Neuronal stem cell (in vitro differentiated cells): ENCODE data around the gene PAQR6.

Source experiments
- DNase-seq: peaks from one replicate; pipeline ENCODE4 v3.0.0-alpha.2; 2013; ENCODE audit warnings: low spot score
- H2AFZ ChIP-seq: one replicate; pipeline ENCODE4 v1.6.1; 2013; ENCODE audit warnings: mild to moderate bottlenecking, low read length, inconsistent platforms
- H2AK5ac ChIP-seq: 2 replicates; pipeline ENCODE4 v1.6.1; 2013; ENCODE audit warnings: low read depth, mild to moderate bottlenecking, inconsistent platforms, low read length, moderate library complexity, mixed read lengths
- H2BK120ac ChIP-seq: 2 replicates; pipeline ENCODE4 v1.6.1; 2013; ENCODE audit warnings: low read depth, mild to moderate bottlenecking, inconsistent platforms, low read length, moderate library complexity, mixed read lengths
- H2BK12ac ChIP-seq: one replicate; pipeline ENCODE4 v1.6.1; 2013; ENCODE audit warnings: low read length, inconsistent platforms
- H2BK15ac ChIP-seq: 2 replicates; pipeline ENCODE4 v1.6.1; 2013; ENCODE audit warnings: mild to moderate bottlenecking, low read length, inconsistent platforms, mixed read lengths
- H2BK5ac ChIP-seq: one replicate; pipeline ENCODE4 v1.6.1; 2013; ENCODE audit warnings: inconsistent platforms, mild to moderate bottlenecking, low read length, moderate library complexity
- H3K14ac ChIP-seq: one replicate; pipeline ENCODE4 v1.6.1; 2013; ENCODE audit warnings: low read length, inconsistent platforms
- H3K18ac ChIP-seq: 2 replicates; pipeline ENCODE4 v1.6.1; 2013; ENCODE audit warnings: low read length, inconsistent platforms
- H3K23ac ChIP-seq: 2 replicates; pipeline ENCODE4 v1.6.1; 2013; ENCODE audit warnings: low read depth, mild to moderate bottlenecking, mixed read lengths, low read length, inconsistent platforms; ENCODE audit not compliant: poor library complexity
- H3K27ac ChIP-seq: replicated peaks from 3 replicates; pipeline ENCODE4 v1.5.1; 2013; ENCODE audit warnings: low read length, inconsistent platforms
- H3K27me3 ChIP-seq, 3 experiments: 2 replicates each; pipeline ENCODE4 v1.6.1; 2013; ENCODE audit warnings: low read length in 3 of 3, mild to moderate bottlenecking in 2 of 3, inconsistent platforms in 1 of 3, low read depth in 1 of 3, mixed read lengths in 1 of 3, moderate library complexity in 1 of 3; ENCODE audit not compliant: control insufficient read depth in 3 of 3, insufficient read depth in 3 of 3
- H3K36me3 ChIP-seq, 2 donors: replicated peaks in 1 of 2; 2 replicates each; pipeline ENCODE4 v1.6.1; 2013; ENCODE audit warnings: low read length in 2 of 2; ENCODE audit not compliant: control insufficient read depth in 2 of 2, insufficient read depth in 2 of 2
- H3K4ac ChIP-seq: 2 replicates; pipeline ENCODE4 v1.6.1; 2013; ENCODE audit warnings: inconsistent platforms, mild to moderate bottlenecking, low read length, moderate library complexity
- H3K4me1 ChIP-seq, 2 donors: 1 replicate in 1 of 2; 2 replicates in 1 of 2; pipeline ENCODE4 v1.6.1; 2013; ENCODE audit warnings: low read length in 2 of 2, low read depth in 1 of 2; ENCODE audit not compliant: control insufficient read depth in 2 of 2, insufficient read depth in 1 of 2
- H3K4me2 ChIP-seq: one replicate; pipeline ENCODE4 v1.6.1; 2013; ENCODE audit warnings: mild to moderate bottlenecking, low read length, inconsistent platforms; ENCODE audit not compliant: insufficient read depth, poor library complexity, severe bottlenecking
- H3K4me3 ChIP-seq, 2 donors: 2 replicates each; pipeline ENCODE4 v1.5.1; 2013; ENCODE audit warnings: low read length in 2 of 2, mild to moderate bottlenecking in 2 of 2, inconsistent platforms in 1 of 2, moderate library complexity in 1 of 2
- H3K79me1 ChIP-seq: one replicate; pipeline ENCODE4 v1.6.1; 2013; ENCODE audit warnings: low read depth, mild to moderate bottlenecking, inconsistent platforms, low read length, moderate library complexity
- H3K9ac ChIP-seq: one replicate; pipeline ENCODE4 v1.6.1; 2013; ENCODE audit warnings: mild to moderate bottlenecking, low read depth, low read length, inconsistent platforms; ENCODE audit not compliant: poor library complexity
- H3K9me3 ChIP-seq, 2 donors: replicated peaks in 1 of 2; 2 replicates each; pipeline versions ENCODE3 to v1.6.1; 2013; ENCODE audit warnings: low read length in 2 of 2, mild to moderate bottlenecking in 2 of 2, inconsistent platforms in 1 of 2, low read depth in 1 of 2, mixed read lengths in 1 of 2, moderate library complexity in 1 of 2; ENCODE audit not compliant: control insufficient read depth in 2 of 2, insufficient read depth in 1 of 2
- H4K8ac ChIP-seq: one replicate; pipeline ENCODE4 v1.6.1; 2013; ENCODE audit warnings: low read depth, mild to moderate bottlenecking, inconsistent platforms, low read length, moderate library complexity
- H4K91ac ChIP-seq: one replicate; pipeline ENCODE4 v1.6.1; 2013; ENCODE audit warnings: low read length, low read depth, mild to moderate bottlenecking, inconsistent platforms; ENCODE audit not compliant: poor library complexity
- WGBS, 2 donors: extraction: QIAGEN DNeasy Blood & Tissue Kit; methylation state at CpG; one replicate each; pipeline ENCODE4 v1.1.7; 2013; ENCODE audit warnings: missing lambda C conversion rate in 2 of 2, mixed read lengths in 1 of 2; ENCODE audit not compliant: insufficient read length in 2 of 2, insufficient replicate concordance in 1 of 2; ENCODE audit errors: extremely low coverage in 2 of 2; 5-methylcytosine and 5-hydroxymethylcytosine counted together

PAQR6 gene

DNA sequence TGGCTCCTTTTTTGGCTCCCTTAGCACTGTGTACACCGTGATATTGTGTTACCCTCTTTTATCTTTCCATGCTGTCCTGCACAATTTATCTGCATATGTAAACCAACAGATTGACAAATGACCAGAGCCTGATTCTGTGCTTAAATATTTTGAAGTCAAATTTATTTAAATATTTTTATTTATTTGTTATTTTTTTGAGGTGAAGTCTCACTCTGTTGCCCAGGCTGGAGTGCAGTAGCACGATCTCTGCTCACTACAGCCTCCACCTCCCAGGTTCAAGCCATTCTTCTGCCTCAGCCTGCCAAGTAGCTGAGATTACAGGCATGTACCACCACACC is 22.2 kb downstream of the PAQR6 start:
- peaks cover 8% of the 10 kb centered on the region for H3K79me1 ChIP-seq
- no peak overlapping the region for H2BK120ac ChIP-seq
- H3K27ac ChIP-seq, result no peak overlapping the region
- H3K9ac ChIP-seq, result no peak overlapping the region
- no peak overlapping the region for H3K14ac ChIP-seq
- H3K36me3 ChIP-seq, result peaks cover 28 to 71% of the 10 kb centered on the region in 2 donors
- DNase-seq, result no peak
- no peak overlapping the region for H2BK15ac ChIP-seq
- H3K4me3 ChIP-seq, result no peak overlapping the region
- H3K4ac ChIP-seq, result no peak overlapping the region
- H3K4me2 ChIP-seq, result no peak overlapping the region
- no peak overlapping the region for H4K8ac ChIP-seq
- H4K91ac ChIP-seq, result no peak overlapping the region
- no peak overlapping the region for H3K18ac ChIP-seq
- no peak overlapping the region for H2BK12ac ChIP-seq
- H3K27me3 ChIP-seq, result no peaks in the 10 kb centered on the region
- H2BK5ac ChIP-seq, result no peak overlapping the region
- peaks cover 0 to 2% of the 10 kb centered on the region in 2 donors for H3K9me3 ChIP-seq
- H3K23ac ChIP-seq, result no peak overlapping the region
- H2AFZ ChIP-seq, result no peak overlapping the region
- no peaks in the 10 kb centered on the region for H3K4me1 ChIP-seq
- WGBS, 2 donors, result no CpG with 5 or more reads among the region's 2 CpGs
- H2AK5ac ChIP-seq, result no peak overlapping the region

- Histone ChIP-seq H3K4ac (no peak overlapping the region), H3K27ac (no peak overlapping the region), H3K14ac (no peak overlapping the region), H3K36me3 (peaks cover 25 to 64% of the 10 kb centered on the region in 2 donors), H3K23ac (no peak overlapping the region), H3K9ac (no peak overlapping the region), H3K4me2 (no peak overlapping the region), H3K18ac (no peak overlapping the region), H3K4me1 (no peaks in the 10 kb centered on the region), H2AK5ac (no peak overlapping the region), H2BK5ac (no peak overlapping the region), H2BK15ac (no peak overlapping the region), H3K27me3 (no peaks in the 10 kb centered on the region), H3K4me3 (no peak overlapping the region), H3K9me3 (peaks cover 0 to 2% of the 10 kb centered on the region in 2 donors), H2BK120ac (no peak overlapping the region), H2AFZ (no peak overlapping the region), H4K91ac (no peak overlapping the region), H3K79me1 (peaks cover 7% of the 10 kb centered on the region), H2BK12ac (no peak overlapping the region), H4K8ac (no peak overlapping the region)
- WGBS, 2 donors, result no CpG with 5 or more reads among the region's 13 CpGs
- DNase-seq, result no peak
Measured at GRCh38 chr1:156221986-156222692, 25.7 kb downstream of the PAQR6 start.

- no peak overlapping the region for H3K4me3 ChIP-seq
Measured at GRCh38 chr1:156220226-156220625, 27.6 kb downstream of the PAQR6 start.

DNA sequence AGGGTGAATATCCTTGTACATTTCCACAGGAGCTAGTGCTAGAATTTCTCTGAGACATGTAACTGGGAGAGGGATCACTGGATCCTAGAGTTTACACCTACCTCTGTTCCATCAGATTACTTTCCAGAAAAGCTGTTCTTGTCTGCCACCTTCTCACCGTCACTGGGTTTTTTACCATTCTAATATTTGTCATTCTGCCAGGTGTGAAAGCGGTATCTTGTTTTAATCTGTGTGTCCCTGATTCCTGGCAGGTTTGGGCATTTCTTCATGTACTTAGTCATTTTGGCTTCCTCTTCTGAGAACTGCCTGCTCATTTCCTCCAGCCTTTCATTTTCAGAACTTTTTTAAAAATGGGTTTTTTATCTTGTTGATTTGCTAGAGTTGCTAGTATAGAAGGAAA is 30.0 kb downstream of the PAQR6 start:
- Histone ChIP-seq H2AK5ac (no peak overlapping the region), H3K4me3 (no peak overlapping the region), H4K91ac (no peak overlapping the region), H2BK120ac (no peak overlapping the region), H2AFZ (no peak overlapping the region), H3K4ac (no peak overlapping the region), H3K4me1 (no peaks in the 10 kb centered on the region), H3K18ac (no peak overlapping the region), H3K27me3 (no peaks in the 10 kb centered on the region), H2BK15ac (no peak overlapping the region), H3K4me2 (no peak overlapping the region), H3K14ac (no peak overlapping the region), H3K23ac (no peak overlapping the region), H3K79me1 (peaks cover 2% of the 10 kb centered on the region), H3K36me3 (peaks cover 13 to 52% of the 10 kb centered on the region in 2 donors), H4K8ac (no peak overlapping the region), H2BK12ac (no peak overlapping the region), H2BK5ac (no peak overlapping the region), H3K9me3 (peaks cover 0 to 2% of the 10 kb centered on the region in 2 donors), H3K27ac (no peak overlapping the region), H3K9ac (no peak overlapping the region)
- no CpG with 5 or more reads among the region's 2 CpGs for WGBS, 2 donors
- no peak for DNase-seq

More at GRCh38 chr1:156220226-156220625, 27.6 kb downstream of the PAQR6 start:
- H3K9me3 ChIP-seq, result peaks cover 0 to 2% of the 10 kb centered on the region in 2 donors
- no peak overlapping the region for H3K18ac ChIP-seq
- no peak overlapping the region for H3K9ac ChIP-seq
- no peak overlapping the region for H2BK12ac ChIP-seq
- no peak overlapping the region for H3K4me2 ChIP-seq
- no peak overlapping the region for H4K91ac ChIP-seq
- no peaks in the 10 kb centered on the region for H3K4me1 ChIP-seq
- H4K8ac ChIP-seq, result no peak overlapping the region
- H3K27me3 ChIP-seq, result no peaks in the 10 kb centered on the region
- H3K14ac ChIP-seq, result no peak overlapping the region
- peaks cover 21 to 56% of the 10 kb centered on the region in 2 donors for H3K36me3 ChIP-seq
- H2BK5ac ChIP-seq, result no peak overlapping the region
- H2BK120ac ChIP-seq, result no peak overlapping the region
- peaks cover 7% of the 10 kb centered on the region for H3K79me1 ChIP-seq
- no CpG with 5 or more reads among the region's 9 CpGs for WGBS, 2 donors
- H2AFZ ChIP-seq, result no peak overlapping the region
- no peak overlapping the region for H3K27ac ChIP-seq
- H3K23ac ChIP-seq, result no peak overlapping the region
- no peak for DNase-seq
- no peak overlapping the region for H3K4ac ChIP-seq
- no peak overlapping the region for H2BK15ac ChIP-seq
- H2AK5ac ChIP-seq, result no peak overlapping the region
